Psoas muscle (tissue), 8 donors: ENCODE results near the gene PPP1R12A. TPM values are rescaled to one million over a fixed set of nuclear protein-coding genes. Genes with fewer than 3 reads are reported as not detected.

Source experiments
- ATAC-seq, 4 donors: fragments of 200-7000 bp; cut with Tn5 transposase; one replicate each; pipeline ENCODE4 v1.9.1; 2020; ENCODE audit warnings: moderate library complexity in 3 of 4, mild to moderate bottlenecking in 2 of 4
- DNase-seq, 2 donors: peaks; one replicate each; pipeline ENCODE4 v3.0.0-alpha.2; 2020
- H3K27ac ChIP-seq: fragments of 200-600 bp; one replicate; pipeline ENCODE4 v1.8.0; 2022
- H3K27me3 ChIP-seq, 3 donors: fragments of 200-600 bp in 1 of 3; one replicate each; pipeline versions ENCODE4 v1.6.1 to v1.8.0; 2013 to 2022; ENCODE audit warnings: low read length in 2 of 3, mild to moderate bottlenecking in 2 of 3, moderate library complexity in 1 of 3; ENCODE audit not compliant: insufficient read depth in 3 of 3
- H3K36me3 ChIP-seq, 2 donors: fragments of 200-600 bp in 1 of 2; one replicate each; pipeline versions ENCODE4 v1.6.1 to v1.8.0; 2013 to 2022; ENCODE audit warnings: low read depth in 1 of 2, mild to moderate bottlenecking in 1 of 2, moderate library complexity in 1 of 2; ENCODE audit not compliant: insufficient read depth in 1 of 2
- H3K4me1 ChIP-seq: fragments of 200-600 bp; one replicate; pipeline ENCODE4 v1.8.0; 2022
- H3K4me3 ChIP-seq: fragments of 200-600 bp; one replicate; pipeline ENCODE4 v1.8.0; 2022; ENCODE audit warnings: mild to moderate bottlenecking
- H3K9me3 ChIP-seq: fragments of 200-600 bp; one replicate; pipeline ENCODE4 v1.8.0; 2022
- WGBS, 3 donors: extraction: QIAGEN DNeasy Blood & Tissue Kit; methylation state at CpG; one replicate each; pipeline versions ENCODE4 v1.1.6 to v1.1.7; 2013; 5-methylcytosine and 5-hydroxymethylcytosine counted together
- intact Hi-C, 2 donors: fragments of 100-400 bp; cut with DNase I; formaldehyde crosslinking; loops; one replicate each; pipeline versions ENCODE4 v1.11.0 to v1.14.2; 2022
- polyA plus RNA-seq, 3 donors: library from polyadenylated mRNA; stranded (reverse); fragments of 200-250 nt; gene quantifications; one replicate each; pipeline ENCODE4 v1.2.3, GENCODE V29; 2013
- total RNA-seq, 4 donors: library from RNA; stranded (reverse); fragmentation: NEBNext Ultra II Directional in 2 of 4; extraction: Animal tissue kit (Norgen Biotek cat#: 25700) in 2 of 4; gene quantifications; one replicate each; pipeline versions ENCODE4 v1.2.1 to v1.2.4, GENCODE V29; 2021 to 2023
- TF ChIP-seq, protein P1 (sequence below): fragments of 200-600 bp; IDR thresholded peaks from one replicate; pipeline ENCODE4 v1.8.0; 2022; ENCODE audit warnings: antibody characterized with exemption
- donor health status: healthy with polysubstance abuse.
- donor health status: DM: no; HTN: no; CAD: no; lungs with moderate emphysema.
- donor health status: Bipolar disorder and iron deficiency.
- donor health status: healthy.
- donor health status: DM: yes; HTN: yes; CAD: no.
- donor health status: DM: no; HTN: no; CAD: no.
- donor health status: DM: no; HTN: no; CAD: no.
- donor health status: DM: yes; HTN: yes; CAD: no.

Gene PPP1R12A
- total and polyA plus RNA-seq, 7 donors = 9.5 to 51.2 (median 37.8) TPM

DNA sequence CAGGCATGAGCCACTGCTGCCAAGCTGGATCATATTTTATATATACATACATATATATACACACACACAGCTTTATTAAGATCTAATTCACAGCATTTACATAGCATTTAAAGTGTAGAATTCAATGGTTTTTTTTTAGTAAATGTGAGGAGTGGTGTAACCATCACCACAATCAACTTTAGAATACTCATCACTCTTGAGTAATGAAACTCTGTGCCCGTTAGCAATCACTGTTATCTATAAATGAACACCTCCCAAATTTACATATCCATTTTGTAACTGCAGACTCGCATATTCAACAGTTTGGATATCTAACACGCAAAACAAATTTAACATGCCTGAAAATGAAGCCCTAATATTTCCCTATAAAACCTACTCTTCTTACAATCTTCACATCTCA is 90.9 kb downstream of the PPP1R12A start:
- Histone ChIP-seq H3K27me3 (no peaks in the 10 kb centered on the region), H3K36me3 (peaks cover 0 to 15% of the 10 kb centered on the region in 2 donors), H3K4me3 (no peak overlapping the region), H3K27ac (no peak overlapping the region), H3K9me3 (no peaks in the 10 kb centered on the region), H3K4me1 (peaks cover 8% of the 10 kb centered on the region)
- intact Hi-C loops = loop anchor here in 1 of 2 donors (10.0 kb wide), 1 partner anchor 91 kb away; the partner anchor contains the start of gene PPP1R12A
- DNase-seq = no peak
- ATAC-seq = no peak
- TF ChIP-seq, protein P1, sequence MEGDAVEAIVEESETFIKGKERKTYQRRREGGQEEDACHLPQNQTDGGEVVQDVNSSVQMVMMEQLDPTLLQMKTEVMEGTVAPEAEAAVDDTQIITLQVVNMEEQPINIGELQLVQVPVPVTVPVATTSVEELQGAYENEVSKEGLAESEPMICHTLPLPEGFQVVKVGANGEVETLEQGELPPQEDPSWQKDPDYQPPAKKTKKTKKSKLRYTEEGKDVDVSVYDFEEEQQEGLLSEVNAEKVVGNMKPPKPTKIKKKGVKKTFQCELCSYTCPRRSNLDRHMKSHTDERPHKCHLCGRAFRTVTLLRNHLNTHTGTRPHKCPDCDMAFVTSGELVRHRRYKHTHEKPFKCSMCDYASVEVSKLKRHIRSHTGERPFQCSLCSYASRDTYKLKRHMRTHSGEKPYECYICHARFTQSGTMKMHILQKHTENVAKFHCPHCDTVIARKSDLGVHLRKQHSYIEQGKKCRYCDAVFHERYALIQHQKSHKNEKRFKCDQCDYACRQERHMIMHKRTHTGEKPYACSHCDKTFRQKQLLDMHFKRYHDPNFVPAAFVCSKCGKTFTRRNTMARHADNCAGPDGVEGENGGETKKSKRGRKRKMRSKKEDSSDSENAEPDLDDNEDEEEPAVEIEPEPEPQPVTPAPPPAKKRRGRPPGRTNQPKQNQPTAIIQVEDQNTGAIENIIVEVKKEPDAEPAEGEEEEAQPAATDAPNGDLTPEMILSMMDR = no peak
- WGBS, 3 donors = 97 to 98% (median 97%) methylated on average over 3 of the region's 3 CpGs

DNA sequence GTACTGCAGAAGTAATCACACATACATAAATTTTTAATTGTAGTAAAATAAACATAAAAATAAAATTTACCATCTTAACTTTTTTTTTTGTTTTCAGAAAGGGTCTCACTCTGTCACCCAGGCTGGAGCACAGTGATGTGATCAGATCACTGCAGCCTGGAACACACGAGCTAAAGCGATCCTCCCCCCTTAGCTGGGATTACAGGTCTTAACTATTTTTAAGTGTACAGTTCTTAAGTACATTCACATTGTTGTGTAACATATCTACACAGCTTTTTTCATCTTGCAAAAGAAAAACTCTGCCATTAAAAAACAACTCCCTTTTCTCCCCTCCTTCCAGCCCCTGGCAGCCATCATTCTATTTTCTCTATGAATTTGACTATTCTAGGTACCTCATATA is 92.3 kb downstream of the PPP1R12A start:
- ATAC-seq = peak in 2 of 4 donors; percentile 50 to 88
- WGBS, 3 donors = 30 to 52% (median 43%) methylated on average over 2 of the region's 2 CpGs
- H3K27me3 ChIP-seq = no peaks in the 10 kb centered on the region
- intact Hi-C loops = loop anchor here in 1 of 2 donors (10.0 kb wide), 1 partner anchor 92 kb away; the partner anchor contains the start of gene PPP1R12A
- H3K4me1 ChIP-seq = peaks cover 4% of the 10 kb centered on the region
- no peak for DNase-seq
- no peaks in the 10 kb centered on the region for H3K9me3 ChIP-seq
- H3K4me3 ChIP-seq = no peak overlapping the region
- peaks cover 0 to 15% of the 10 kb centered on the region in 2 donors for H3K36me3 ChIP-seq
- no peak overlapping the region for H3K27ac ChIP-seq
- TF ChIP-seq, protein P1 = no peak

DNA sequence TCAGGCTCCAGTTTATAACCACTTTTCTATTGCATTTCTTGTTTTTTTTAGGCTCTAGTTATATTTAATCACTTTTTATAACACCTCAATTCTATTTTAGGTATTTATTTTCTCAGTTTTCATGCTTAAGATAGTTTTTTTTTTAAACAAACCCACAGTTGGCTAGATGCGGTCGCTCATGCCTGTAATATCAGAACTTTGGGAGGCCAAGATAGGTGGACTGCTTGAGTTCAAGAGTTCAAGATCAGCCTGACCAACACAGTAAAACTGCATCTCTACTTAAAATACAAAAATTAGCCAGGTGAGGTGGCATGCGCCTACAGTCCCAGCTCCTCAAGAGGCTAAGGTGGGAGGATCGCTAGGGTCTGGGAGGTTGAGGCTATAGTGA is 93.0 kb downstream of the PPP1R12A start:
- no peak overlapping the region for H3K4me3 ChIP-seq
- no peak overlapping the region for H3K27ac ChIP-seq
- no peaks in the 10 kb centered on the region for H3K27me3 ChIP-seq
- H3K9me3 ChIP-seq = no peaks in the 10 kb centered on the region
- no peak for DNase-seq
- intact Hi-C loops = loop anchor here in 1 of 2 donors (10.0 kb wide), 1 partner anchor 93 kb away; the partner anchor contains the start of gene PPP1R12A
- TF ChIP-seq, protein P1 = no peak
- peak in 1 of 4 donors; percentile 26 for ATAC-seq
- H3K4me1 ChIP-seq = peaks cover 4% of the 10 kb centered on the region
- WGBS, 3 donors = 70 to 83% (median 75%) methylated on average over 4 of the region's 4 CpGs
- peaks cover 0 to 15% of the 10 kb centered on the region in 2 donors for H3K36me3 ChIP-seq

GRCh38 chr12:79841248-79841877 is 93.5 kb downstream of the PPP1R12A start:
- Histone ChIP-seq H3K27me3 (no peaks in the 10 kb centered on the region), H3K4me1 (peaks cover 4% of the 10 kb centered on the region), H3K9me3 (no peaks in the 10 kb centered on the region), H3K4me3 (no peak overlapping the region), H3K36me3 (peaks cover 0 to 15% of the 10 kb centered on the region in 2 donors), H3K27ac (no peak overlapping the region)
- WGBS, 3 donors = 83 to 85% (median 84%) methylated on average over 4 of the region's 4 CpGs
- ATAC-seq = no peak
- DNase-seq = no peak
- intact Hi-C loops = loop anchor here in 1 of 2 donors (10.0 kb wide), 1 partner anchor 93 kb away; the partner anchor contains the start of gene PPP1R12A
- TF ChIP-seq, protein P1 = no peak
